ENCODE data around the gene ENOSF1. TPM values are rescaled to one million over a fixed set of nuclear protein-coding genes. Genes with fewer than 3 reads are reported as not detected.

The ENOSF1 gene
- total RNA-seq, 4 donors from 2014 or later, result 44.5 to 97.3 (median 74.2) TPM

DNA sequence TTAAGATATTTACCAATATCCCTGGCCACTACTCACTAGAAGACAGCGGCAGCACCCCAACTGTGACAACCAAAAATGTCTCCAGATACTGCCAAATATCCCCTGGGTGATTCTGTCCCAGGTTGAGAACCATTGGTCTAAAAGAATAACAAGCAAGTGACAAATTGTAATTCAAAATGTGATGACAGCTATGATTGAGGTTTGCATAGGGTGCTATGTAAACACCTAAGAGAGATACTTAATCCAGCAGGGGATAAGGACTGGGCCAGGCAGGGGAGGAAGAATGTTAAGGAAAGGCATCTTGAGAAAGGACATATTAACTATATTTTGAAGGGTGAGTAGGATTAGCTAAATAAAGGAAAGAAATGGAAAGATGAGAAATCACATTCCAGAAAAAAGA, 38.0 kb upstream of the ENOSF1 start:
- 95 to 100% methylated on average over 1 of the region's 1 CpG for WGBS, 2 donors (ENCODE audit: low coverage in 1 of 2)
- Histone ChIP-seq H3K27ac (no peak overlapping the region), H3K4me1 (no peaks in the 10 kb centered on the region), H3K27me3 (no peaks in the 10 kb centered on the region), H3K36me3 (peaks cover 0 to 18% (median 2%) of the 10 kb centered on the region in 4 donors), H3K9me3 (no peaks in the 10 kb centered on the region), H3K4me3 (no peak overlapping the region)
- no peak for TF ChIP-seq POLR2A (IDR thresholded peaks at IDR 0.05)
- TF ChIP-seq POLR2AphosphoS5 (IDR thresholded peaks at IDR 0.05), result no peak
- no peak for TF ChIP-seq EP300 (IDR thresholded peaks at IDR 0.05; ENCODE audit: low read depth)
- TF ChIP-seq, protein P1, sequence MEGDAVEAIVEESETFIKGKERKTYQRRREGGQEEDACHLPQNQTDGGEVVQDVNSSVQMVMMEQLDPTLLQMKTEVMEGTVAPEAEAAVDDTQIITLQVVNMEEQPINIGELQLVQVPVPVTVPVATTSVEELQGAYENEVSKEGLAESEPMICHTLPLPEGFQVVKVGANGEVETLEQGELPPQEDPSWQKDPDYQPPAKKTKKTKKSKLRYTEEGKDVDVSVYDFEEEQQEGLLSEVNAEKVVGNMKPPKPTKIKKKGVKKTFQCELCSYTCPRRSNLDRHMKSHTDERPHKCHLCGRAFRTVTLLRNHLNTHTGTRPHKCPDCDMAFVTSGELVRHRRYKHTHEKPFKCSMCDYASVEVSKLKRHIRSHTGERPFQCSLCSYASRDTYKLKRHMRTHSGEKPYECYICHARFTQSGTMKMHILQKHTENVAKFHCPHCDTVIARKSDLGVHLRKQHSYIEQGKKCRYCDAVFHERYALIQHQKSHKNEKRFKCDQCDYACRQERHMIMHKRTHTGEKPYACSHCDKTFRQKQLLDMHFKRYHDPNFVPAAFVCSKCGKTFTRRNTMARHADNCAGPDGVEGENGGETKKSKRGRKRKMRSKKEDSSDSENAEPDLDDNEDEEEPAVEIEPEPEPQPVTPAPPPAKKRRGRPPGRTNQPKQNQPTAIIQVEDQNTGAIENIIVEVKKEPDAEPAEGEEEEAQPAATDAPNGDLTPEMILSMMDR (IDR thresholded peaks at IDR 0.05), result no peak
- intact Hi-C loops (cut with DNase I; ENCODE audit: low total_unique reads), result no loop called here
- DNase-seq, result no peak
- in situ Hi-C loops (cut with MboI; ENCODE audit: low pct_ligation_motif_present in 1 of 4, low pct_unique_long_range_greater_than_20kb in 1 of 4, low sequenced_read_pairs in 3 of 4), result no loop called here

DNA sequence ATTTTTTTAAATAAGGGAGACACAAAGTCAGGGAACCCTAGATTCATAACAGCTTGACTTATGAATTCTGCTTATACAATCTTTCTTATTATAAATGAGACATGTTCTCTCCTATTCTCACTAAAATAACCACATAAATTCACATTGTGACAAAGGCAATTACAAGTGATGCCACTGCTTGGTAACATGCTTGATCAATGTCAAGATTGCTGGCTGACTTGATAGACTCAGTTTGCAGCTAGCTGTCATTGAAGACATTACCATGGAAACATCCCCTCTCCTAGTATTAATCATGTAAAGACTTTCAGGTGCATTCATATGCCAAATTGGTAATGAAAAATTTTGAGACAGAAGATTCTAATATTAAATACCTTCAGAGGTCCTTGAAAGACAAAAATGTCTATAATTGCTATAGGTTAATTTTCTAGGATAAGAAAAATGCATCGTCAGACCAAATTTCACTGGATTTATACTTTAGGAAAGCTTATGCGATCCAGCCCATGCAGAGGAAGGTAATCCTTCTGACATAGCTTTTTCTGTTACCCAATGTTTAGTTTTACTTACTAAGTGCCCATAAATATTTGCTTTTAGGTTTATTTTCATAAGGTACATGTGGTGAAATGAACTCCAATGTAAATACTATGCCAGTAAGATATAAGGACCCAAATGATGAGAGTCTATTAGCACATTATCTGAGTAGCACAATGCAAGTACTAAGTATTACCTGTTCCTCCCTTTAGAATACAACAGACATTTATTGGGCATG, 32.6 kb upstream of the ENOSF1 start:
- in situ Hi-C loops (cut with MboI; ENCODE audit: low pct_ligation_motif_present in 1 of 4, low pct_unique_long_range_greater_than_20kb in 1 of 4, low sequenced_read_pairs in 3 of 4) (loop anchor here in 3 of 4 donors (5.0 to 10.0 kb wide), 2 partner anchors 87 to 90 kb away; no protein-coding TSS in a partner anchor), intact Hi-C loops (cut with DNase I; ENCODE audit: low total_unique reads) (loop anchor here (5.0 kb wide), 1 partner anchor 87 kb away; no protein-coding TSS in a partner anchor)
- TF ChIP-seq, protein P1 (IDR thresholded peaks at IDR 0.05), result no peak
- TF ChIP-seq POLR2AphosphoS5 (IDR thresholded peaks at IDR 0.05) (no peak), POLR2A (IDR thresholded peaks at IDR 0.05) (no peak), EP300 (IDR thresholded peaks at IDR 0.05; ENCODE audit: low read depth) (no peak)
- DNase-seq, result no peak
- 91 to 92% methylated on average over 2 of the region's 2 CpGs for WGBS, 2 donors (ENCODE audit: low coverage in 1 of 2)
- no peak overlapping the region for H3K27ac ChIP-seq
- H3K9me3 ChIP-seq, result no peaks in the 10 kb centered on the region
- peaks cover 0 to 24% (median 2%) of the 10 kb centered on the region in 4 donors for H3K36me3 ChIP-seq
- no peaks in the 10 kb centered on the region for H3K4me1 ChIP-seq
- H3K27me3 ChIP-seq, result no peaks in the 10 kb centered on the region
- H3K4me3 ChIP-seq, result no peak overlapping the region

DNA sequence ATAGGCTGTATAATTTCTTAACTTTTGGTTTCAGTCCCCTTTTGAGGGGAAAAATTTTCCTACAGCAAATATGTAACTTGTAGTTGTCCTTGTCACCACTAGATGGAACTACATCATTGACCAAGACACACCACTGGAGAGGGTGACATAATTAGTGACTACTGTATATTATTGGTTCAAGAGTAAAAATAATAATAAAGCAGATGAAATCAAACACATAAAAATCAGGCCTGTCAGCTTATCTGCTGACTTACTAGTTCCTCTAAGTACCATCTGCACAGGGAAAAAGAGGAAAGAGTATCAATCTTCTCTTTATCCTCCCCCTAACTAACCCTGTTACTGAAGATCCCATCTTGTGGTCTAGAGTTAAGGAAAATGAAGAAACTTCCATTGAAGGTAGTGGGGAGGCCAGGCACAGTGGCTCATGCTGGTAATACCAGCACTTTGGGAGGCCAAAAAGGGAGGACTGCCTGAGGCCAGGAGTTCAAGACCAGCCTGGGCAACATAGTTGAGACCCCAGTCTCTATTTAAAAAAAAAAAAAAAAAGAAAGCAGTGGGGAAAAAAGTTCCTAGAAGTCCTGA, 29.6 kb upstream of the ENOSF1 start:
- DNase-seq, result no peak
- in situ Hi-C loops (cut with MboI; ENCODE audit: low pct_ligation_motif_present in 1 of 4, low pct_unique_long_range_greater_than_20kb in 1 of 4, low sequenced_read_pairs in 3 of 4), result loop anchor here in 3 of 4 donors (5.0 to 10.0 kb wide), 2 partner anchors 90 to 93 kb away; no protein-coding TSS in a partner anchor
- TF ChIP-seq POLR2AphosphoS5 (IDR thresholded peaks at IDR 0.05), result no peak
- TF ChIP-seq, protein P1 (IDR thresholded peaks at IDR 0.05), result peak; percentile 70 to 82 (median 79)
- no peaks in the 10 kb centered on the region for H3K4me1 ChIP-seq
- intact Hi-C loops (cut with DNase I; ENCODE audit: low total_unique reads), result loop anchor here (5.0 kb wide), 1 partner anchor 90 kb away; no protein-coding TSS in a partner anchor
- H3K9me3 ChIP-seq, result no peaks in the 10 kb centered on the region
- H3K4me3 ChIP-seq, result no peak overlapping the region
- H3K36me3 ChIP-seq, result peaks cover 0 to 29% (median 3%) of the 10 kb centered on the region in 4 donors
- H3K27ac ChIP-seq, result no peak overlapping the region
- H3K27me3 ChIP-seq, result no peaks in the 10 kb centered on the region

DNA sequence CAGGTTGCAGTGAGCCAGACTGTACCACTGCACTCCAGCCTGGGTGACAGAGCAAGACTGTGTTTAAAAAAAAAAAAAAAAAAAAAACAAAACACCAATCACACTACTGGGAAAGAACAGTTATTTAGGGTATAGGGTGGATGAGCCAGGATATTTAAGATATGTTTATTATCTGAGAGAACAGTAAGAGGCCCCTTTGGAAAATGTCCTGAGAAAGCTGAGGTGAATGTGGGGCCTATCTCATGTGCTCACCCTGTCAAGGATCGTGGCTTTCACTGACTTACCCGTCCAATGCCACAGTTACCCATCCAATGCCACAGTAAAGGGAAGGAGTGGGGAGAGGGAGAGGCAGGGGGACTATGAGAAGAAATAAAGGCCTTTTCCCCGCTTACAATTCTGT, 19.9 kb upstream of the ENOSF1 start:
- intact Hi-C loops (cut with DNase I; ENCODE audit: low total_unique reads) (no loop called here), in situ Hi-C loops (cut with MboI; ENCODE audit: low pct_ligation_motif_present in 1 of 4, low pct_unique_long_range_greater_than_20kb in 1 of 4, low sequenced_read_pairs in 3 of 4) (no loop called here)
- DNase-seq, result no peak
- peaks cover 0 to 13% (median 6%) of the 10 kb centered on the region in 4 donors for H3K36me3 ChIP-seq
- H3K4me1 ChIP-seq, result no peaks in the 10 kb centered on the region
- H3K27ac ChIP-seq, result no peak overlapping the region
- H3K9me3 ChIP-seq, result no peaks in the 10 kb centered on the region
- no peak overlapping the region for H3K4me3 ChIP-seq
- H3K27me3 ChIP-seq, result no peaks in the 10 kb centered on the region
- no peak for TF ChIP-seq POLR2A (IDR thresholded peaks at IDR 0.05)
- no peak for TF ChIP-seq POLR2AphosphoS5 (IDR thresholded peaks at IDR 0.05)
- TF ChIP-seq EP300 (IDR thresholded peaks at IDR 0.05; ENCODE audit: low read depth), result no peak
- TF ChIP-seq, protein P1 (IDR thresholded peaks at IDR 0.05), result no peak
- 79 to 90% methylated on average over 2 to 3 of the region's 3 CpGs for WGBS, 2 donors (ENCODE audit: low coverage in 1 of 2)

All from transverse colon (tissue), 4 donors.